ENCODE measurements around the gene FLRT2.
A peak's percentile ranks its signal among the peaks of the same experiment; 100 is the strongest.

Gene FLRT2

DNA sequence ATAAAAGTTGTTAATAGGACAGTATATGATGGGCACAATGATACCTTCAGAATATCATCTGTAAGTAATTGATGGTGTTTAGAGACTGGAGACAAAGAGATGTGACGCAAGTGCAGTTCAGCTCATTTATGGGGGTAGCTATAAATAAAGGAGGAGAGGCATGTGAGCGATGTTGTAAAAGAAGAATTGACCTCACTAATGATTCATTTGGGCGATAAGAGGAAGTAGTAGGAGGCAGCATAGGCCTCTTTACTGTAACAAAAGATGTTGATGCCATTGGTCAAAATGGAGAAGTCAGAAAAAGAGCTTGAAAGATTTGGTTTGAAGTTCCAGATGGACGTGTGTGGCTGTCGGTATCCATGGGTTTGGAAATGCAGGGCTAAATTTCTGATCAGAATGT lies 70.0 kb downstream of the FLRT2 start:
- TF ChIP-seq, protein P1, sequence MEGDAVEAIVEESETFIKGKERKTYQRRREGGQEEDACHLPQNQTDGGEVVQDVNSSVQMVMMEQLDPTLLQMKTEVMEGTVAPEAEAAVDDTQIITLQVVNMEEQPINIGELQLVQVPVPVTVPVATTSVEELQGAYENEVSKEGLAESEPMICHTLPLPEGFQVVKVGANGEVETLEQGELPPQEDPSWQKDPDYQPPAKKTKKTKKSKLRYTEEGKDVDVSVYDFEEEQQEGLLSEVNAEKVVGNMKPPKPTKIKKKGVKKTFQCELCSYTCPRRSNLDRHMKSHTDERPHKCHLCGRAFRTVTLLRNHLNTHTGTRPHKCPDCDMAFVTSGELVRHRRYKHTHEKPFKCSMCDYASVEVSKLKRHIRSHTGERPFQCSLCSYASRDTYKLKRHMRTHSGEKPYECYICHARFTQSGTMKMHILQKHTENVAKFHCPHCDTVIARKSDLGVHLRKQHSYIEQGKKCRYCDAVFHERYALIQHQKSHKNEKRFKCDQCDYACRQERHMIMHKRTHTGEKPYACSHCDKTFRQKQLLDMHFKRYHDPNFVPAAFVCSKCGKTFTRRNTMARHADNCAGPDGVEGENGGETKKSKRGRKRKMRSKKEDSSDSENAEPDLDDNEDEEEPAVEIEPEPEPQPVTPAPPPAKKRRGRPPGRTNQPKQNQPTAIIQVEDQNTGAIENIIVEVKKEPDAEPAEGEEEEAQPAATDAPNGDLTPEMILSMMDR (IDR thresholded peaks at IDR 0.05; ENCODE audit: low read depth, low read length) = no peak
- no peak overlapping the region for H3K4me3 ChIP-seq (replicated peaks in 1 of 2; ENCODE audit: low read depth in 2 of 2, low read length in 2 of 2)
- DNase-seq (ENCODE audit: low read depth in 2 of 2) = peak; percentile 65 to 67

GRCh38 chr14:85601246-85601645 lies 71.3 kb downstream of the FLRT2 start:
- TF ChIP-seq, protein P1 (IDR thresholded peaks at IDR 0.05; ENCODE audit: low read depth, low read length) = no peak
- no peak overlapping the region for H3K4me3 ChIP-seq (replicated peaks in 1 of 2; ENCODE audit: low read depth in 2 of 2, low read length in 2 of 2)
- DNase-seq (ENCODE audit: low read depth in 2 of 2) = no peak

GRCh38 chr14:85601690-85602089 lies 71.7 kb downstream of the FLRT2 start:
- no peak overlapping the region for H3K4me3 ChIP-seq (replicated peaks in 1 of 2; ENCODE audit: low read depth in 2 of 2, low read length in 2 of 2)
- no peak for DNase-seq (ENCODE audit: low read depth in 2 of 2)
- TF ChIP-seq, protein P1 (IDR thresholded peaks at IDR 0.05; ENCODE audit: low read depth, low read length) = no peak

DNA sequence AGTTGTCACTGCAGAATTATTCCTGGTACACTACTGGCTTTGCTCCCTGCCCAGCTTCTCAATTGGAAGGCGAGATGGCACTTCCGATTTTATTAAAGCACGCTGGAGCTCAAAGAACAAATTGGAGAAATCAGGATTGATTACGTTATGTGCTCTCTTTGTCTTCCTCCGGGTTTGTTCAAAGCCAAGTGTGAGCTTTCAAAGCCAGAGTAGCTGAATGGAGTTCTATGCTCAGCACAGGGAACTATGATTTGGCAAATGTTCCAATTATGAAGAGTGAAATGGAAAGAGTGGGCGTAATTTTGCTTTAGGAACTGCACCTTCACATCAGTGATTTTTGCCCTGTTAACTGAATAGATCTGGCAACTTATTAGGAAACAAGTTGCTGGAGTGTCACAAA lies 72.4 kb downstream of the FLRT2 start:
- TF ChIP-seq, protein P1 (IDR thresholded peaks at IDR 0.05; ENCODE audit: low read depth, low read length) = no peak
- no peak for DNase-seq (ENCODE audit: low read depth in 2 of 2)
- H3K4me3 ChIP-seq (replicated peaks in 1 of 2; ENCODE audit: low read depth in 2 of 2, low read length in 2 of 2) = no peak overlapping the region

DNA sequence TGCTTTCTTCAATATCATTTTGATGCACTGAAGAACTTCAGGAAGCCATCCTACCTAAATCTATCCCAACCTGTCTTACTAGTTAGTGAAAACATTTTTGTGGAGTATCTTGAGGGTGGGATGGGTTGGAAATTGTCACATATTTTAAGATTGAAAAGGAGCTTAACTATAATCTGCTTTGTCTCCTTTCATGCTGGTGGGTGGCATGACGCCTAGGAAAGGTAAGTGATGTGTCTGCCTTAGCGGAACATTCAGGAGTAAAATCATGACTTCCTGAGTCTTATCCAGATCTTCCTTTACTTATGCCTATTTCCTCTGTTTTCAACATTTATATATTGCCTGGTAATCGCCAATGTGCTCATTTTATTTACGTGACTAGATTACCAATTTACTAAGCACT lies 74.1 kb downstream of the FLRT2 start:
- no peak overlapping the region for H3K4me3 ChIP-seq (replicated peaks in 1 of 2; ENCODE audit: low read depth in 2 of 2, low read length in 2 of 2)
- TF ChIP-seq, protein P1 (IDR thresholded peaks at IDR 0.05; ENCODE audit: low read depth, low read length) = no peak
- DNase-seq (ENCODE audit: low read depth in 2 of 2) = no peak

DNA sequence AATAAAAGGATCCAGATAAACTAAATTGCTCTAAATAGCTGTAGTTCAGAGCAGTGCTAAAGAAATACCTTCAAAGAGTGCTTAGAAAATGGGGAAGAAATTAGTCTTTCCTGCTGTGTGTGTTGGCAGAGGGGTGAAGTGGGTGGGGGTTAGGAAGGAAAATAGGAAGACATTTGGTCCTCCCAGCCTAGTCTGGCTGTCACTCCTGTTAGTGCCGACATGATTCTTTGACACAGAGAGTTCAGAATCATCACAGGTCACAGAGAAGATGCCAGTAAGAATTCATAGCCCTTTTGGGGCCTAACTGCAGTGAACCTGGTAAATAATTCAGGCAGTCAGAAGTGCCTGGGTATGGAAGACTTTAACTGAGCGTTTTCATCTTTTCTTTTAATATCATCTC lies 74.8 kb downstream of the FLRT2 start:
- TF ChIP-seq, protein P1 (IDR thresholded peaks at IDR 0.05; ENCODE audit: low read depth, low read length) = no peak
- no peak overlapping the region for H3K4me3 ChIP-seq (replicated peaks in 1 of 2; ENCODE audit: low read depth in 2 of 2, low read length in 2 of 2)
- no peak for DNase-seq (ENCODE audit: low read depth in 2 of 2)

DNA sequence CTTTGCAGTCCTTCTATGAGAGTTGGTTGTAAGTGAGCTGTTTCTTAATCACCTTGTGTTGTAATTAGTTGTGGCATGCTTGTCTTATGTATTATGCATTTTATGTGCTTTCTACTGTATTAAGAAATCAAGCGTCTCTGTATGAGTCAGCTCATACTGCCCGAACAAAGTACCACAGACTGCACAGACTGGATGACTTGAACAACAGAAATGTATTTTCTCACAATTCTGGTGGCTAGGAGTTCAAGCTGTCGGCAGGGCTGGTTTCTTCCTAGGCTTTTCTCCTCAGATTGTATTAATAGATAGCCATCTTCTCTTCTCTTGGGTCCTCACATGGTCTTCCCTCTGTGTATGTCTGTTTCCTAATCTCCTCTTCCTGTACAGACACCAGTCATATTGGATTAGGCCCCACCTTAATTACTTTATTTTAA lies 77.7 kb downstream of the FLRT2 start:
- H3K4me3 ChIP-seq (replicated peaks in 1 of 2; ENCODE audit: low read depth in 2 of 2, low read length in 2 of 2) = no peak overlapping the region
- TF ChIP-seq, protein P1 (IDR thresholded peaks at IDR 0.05; ENCODE audit: low read depth, low read length) = no peak
- DNase-seq (ENCODE audit: low read depth in 2 of 2) = peak; percentile 74 to 85
